Measurements from ENCODE around the gene TNFRSF6B. TPM values are rescaled to one million over a fixed set of nuclear protein-coding genes. Genes with fewer than 3 reads are reported as not detected.

TNFRSF6B gene
- total and polyA plus RNA-seq, 2 donors from 2014 or later, result 2.4 to 64.5 TPM

DNA sequence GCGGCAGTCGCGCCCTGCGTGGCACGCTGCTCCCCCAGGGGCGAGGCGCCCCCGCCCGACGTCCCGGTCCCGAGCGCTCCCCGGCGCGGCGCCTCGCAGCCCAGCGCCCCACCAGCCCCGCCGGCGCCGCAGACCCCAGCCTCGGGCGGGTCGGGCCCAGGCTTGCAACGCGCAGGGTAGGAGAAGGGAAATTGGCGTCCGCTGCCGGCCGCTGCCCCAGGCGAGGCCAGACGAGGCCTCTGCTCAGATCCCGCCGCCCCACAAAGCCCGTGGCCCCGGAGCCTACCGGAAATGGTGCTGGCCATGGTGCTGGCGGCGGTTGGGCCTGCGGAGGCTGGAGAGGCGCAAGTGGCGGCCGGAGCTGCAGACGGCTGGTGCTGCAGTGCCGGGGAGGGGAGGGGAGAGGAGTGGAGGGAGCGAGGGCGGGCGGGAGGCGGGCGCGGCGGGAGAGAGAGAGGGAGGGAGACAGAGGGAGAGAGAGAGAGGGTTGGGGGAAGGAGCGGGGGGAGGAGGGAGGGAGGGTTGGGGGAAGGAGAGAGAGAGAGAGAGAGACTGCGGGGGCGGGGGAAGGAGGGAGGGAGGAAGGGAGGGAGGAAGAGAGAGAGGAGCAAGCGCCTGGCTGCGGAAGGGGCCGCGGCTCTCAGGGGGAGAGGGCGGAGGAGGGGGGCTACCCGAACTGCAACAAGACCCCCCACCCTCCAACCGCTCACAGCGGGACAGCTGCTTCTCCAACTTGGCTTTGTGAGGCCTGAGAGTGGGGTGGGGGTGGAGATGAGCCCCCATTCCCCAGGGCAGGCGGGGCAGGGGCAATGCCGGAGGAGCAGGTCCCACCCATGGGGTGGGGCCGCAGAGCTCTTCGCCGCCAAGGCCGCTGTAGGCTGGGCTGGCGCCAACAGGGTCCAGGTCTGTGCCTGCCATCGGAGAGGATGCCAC is 43.1 kb upstream of the TNFRSF6B start, which contains the start of gene STMN3:
STMN3 (minus strand) TSS at position 384 of the 933 bp plus-strand sequence; CDS start at position 305, 79 bp downstream.
- no peak within 1 kb of the TSS for H3K27ac ChIP-seq (ENCODE audit: low read depth in 2 of 2, low read length in 2 of 2)
- TF ChIP-seq, protein P1, sequence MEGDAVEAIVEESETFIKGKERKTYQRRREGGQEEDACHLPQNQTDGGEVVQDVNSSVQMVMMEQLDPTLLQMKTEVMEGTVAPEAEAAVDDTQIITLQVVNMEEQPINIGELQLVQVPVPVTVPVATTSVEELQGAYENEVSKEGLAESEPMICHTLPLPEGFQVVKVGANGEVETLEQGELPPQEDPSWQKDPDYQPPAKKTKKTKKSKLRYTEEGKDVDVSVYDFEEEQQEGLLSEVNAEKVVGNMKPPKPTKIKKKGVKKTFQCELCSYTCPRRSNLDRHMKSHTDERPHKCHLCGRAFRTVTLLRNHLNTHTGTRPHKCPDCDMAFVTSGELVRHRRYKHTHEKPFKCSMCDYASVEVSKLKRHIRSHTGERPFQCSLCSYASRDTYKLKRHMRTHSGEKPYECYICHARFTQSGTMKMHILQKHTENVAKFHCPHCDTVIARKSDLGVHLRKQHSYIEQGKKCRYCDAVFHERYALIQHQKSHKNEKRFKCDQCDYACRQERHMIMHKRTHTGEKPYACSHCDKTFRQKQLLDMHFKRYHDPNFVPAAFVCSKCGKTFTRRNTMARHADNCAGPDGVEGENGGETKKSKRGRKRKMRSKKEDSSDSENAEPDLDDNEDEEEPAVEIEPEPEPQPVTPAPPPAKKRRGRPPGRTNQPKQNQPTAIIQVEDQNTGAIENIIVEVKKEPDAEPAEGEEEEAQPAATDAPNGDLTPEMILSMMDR (IDR thresholded peaks at IDR 0.05; ENCODE audit: borderline replicate concordance, extremely low read depth, insufficient read depth), result no peak
- DNase-seq (peak; percentile 97 to 98 (median 97)), FAIRE-seq (no peak)
- no peaks in the 10 kb centered on the region for H3K9me3 ChIP-seq (ENCODE audit: control insufficient read depth in 2 of 3, insufficient read depth in 1 of 3, low read length in 3 of 3)
- peaks cover 0 to 23% (median 5%) of the 10 kb centered on the region in 3 donors for H3K4me1 ChIP-seq (ENCODE audit: control insufficient read depth in 2 of 3, insufficient read depth in 2 of 3, low read depth in 1 of 3, low read length in 3 of 3)
- H3K27me3 ChIP-seq (ENCODE audit: control insufficient read depth, insufficient read depth, low read length), result no peaks in the 10 kb centered on the region
- H3K36me3 ChIP-seq (ENCODE audit: control insufficient read depth in 2 of 3, insufficient read depth in 3 of 3, low read length in 3 of 3), result no peaks in the 10 kb centered on the region
- intact Hi-C loops (cut with DNase I), result no loop called here
- peak within 1 kb of the TSS in 1 of 3 donors; percentile 40 for H3K9ac ChIP-seq (ENCODE audit: low read length in 3 of 3)
- peak within 1 kb of the TSS in 2 of 3 donors; percentile 42 to 46 for H3K4me3 ChIP-seq (ENCODE audit: low read length in 3 of 3)

DNA sequence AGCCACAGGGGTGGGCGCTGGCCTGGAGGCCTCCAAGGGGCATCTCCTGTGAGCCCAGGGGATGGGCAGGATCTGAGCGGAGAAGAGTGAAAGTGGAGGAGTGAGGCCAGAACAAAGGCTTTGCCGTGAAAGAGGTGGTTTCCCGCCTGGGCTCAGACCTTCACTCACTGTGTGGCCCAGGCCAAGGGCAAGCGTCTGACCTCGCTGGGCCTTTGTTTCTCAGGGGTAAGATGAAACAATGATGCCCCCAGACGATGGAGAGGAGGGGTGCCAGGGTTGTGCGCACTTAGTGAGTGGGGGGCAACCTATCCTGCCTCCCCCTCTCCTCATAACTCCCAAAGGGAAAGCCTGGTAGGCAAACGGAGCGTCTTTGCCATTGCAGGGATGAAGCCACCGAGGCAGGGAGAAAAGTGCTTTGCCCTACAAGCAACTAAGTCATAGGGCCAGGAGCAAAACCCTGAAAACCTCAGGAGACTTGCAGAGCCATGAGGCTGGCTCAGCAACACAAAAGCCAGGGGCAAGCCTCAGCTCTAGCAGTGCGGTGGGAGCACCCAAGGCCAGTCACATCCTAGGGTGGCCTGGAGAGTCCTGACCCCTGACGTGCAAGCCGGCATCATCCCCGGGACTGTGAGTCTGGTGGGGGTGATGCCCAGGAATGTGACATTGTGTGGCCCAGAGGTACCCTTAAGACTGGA is 42.3 kb upstream of the TNFRSF6B start:
- Histone ChIP-seq H3K9ac (ENCODE audit: low read length in 3 of 3) (no peak overlapping the region), H3K4me3 (ENCODE audit: low read length in 3 of 3) (peak overlapping the region in 1 of 3 donors; percentile 46), H3K9me3 (ENCODE audit: control insufficient read depth in 2 of 3, insufficient read depth in 1 of 3, low read length in 3 of 3) (no peaks in the 10 kb centered on the region), H3K4me1 (ENCODE audit: control insufficient read depth in 2 of 3, insufficient read depth in 2 of 3, low read depth in 1 of 3, low read length in 3 of 3) (peaks cover 0 to 25% (median 5%) of the 10 kb centered on the region in 3 donors), H3K27me3 (ENCODE audit: control insufficient read depth, insufficient read depth, low read length) (no peaks in the 10 kb centered on the region), H3K27ac (ENCODE audit: low read depth in 2 of 2, low read length in 2 of 2) (no peak overlapping the region), H3K36me3 (ENCODE audit: control insufficient read depth in 2 of 3, insufficient read depth in 3 of 3, low read length in 3 of 3) (no peaks in the 10 kb centered on the region)
- TF ChIP-seq, protein P1 (IDR thresholded peaks at IDR 0.05; ENCODE audit: borderline replicate concordance, extremely low read depth, insufficient read depth), result no peak
- intact Hi-C loops (cut with DNase I), result no loop called here
- DNase-seq (peak in 1 of 5 donors; percentile 61), FAIRE-seq (no peak)

DNA sequence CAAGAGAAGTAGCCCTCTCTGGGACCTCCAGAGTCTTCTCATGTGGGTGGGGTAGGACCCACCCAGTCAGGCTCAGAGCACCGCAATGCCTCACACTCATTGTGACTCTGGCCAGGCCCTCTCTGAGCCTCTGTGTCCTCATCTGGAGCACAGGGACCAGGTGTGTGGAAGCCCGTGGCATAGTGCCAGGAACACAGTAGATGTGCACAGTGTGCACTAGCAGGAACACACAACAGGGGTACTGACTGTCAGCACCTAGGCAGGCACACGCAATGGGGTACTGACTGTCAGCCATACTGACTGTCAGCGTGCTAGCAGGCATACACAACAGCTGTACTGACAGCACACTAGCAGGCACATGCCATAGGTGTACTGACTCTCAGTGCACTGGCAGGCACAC is 41.2 kb upstream of the TNFRSF6B start:
- intact Hi-C loops (cut with DNase I), result no loop called here
- no peak for FAIRE-seq
- TF ChIP-seq, protein P1 (IDR thresholded peaks at IDR 0.05; ENCODE audit: borderline replicate concordance, extremely low read depth, insufficient read depth), result no peak
- Histone ChIP-seq H3K36me3 (ENCODE audit: control insufficient read depth in 2 of 3, insufficient read depth in 3 of 3, low read length in 3 of 3) (no peaks in the 10 kb centered on the region), H3K4me3 (ENCODE audit: low read length in 3 of 3) (no peak overlapping the region), H3K9ac (ENCODE audit: low read length in 3 of 3) (no peak overlapping the region), H3K27me3 (ENCODE audit: control insufficient read depth, insufficient read depth, low read length) (no peaks in the 10 kb centered on the region), H3K4me1 (ENCODE audit: control insufficient read depth in 2 of 3, insufficient read depth in 2 of 3, low read depth in 1 of 3, low read length in 3 of 3) (peaks cover 0 to 29% (median 5%) of the 10 kb centered on the region in 3 donors), H3K27ac (ENCODE audit: low read depth in 2 of 2, low read length in 2 of 2) (no peak overlapping the region), H3K9me3 (ENCODE audit: control insufficient read depth in 2 of 3, insufficient read depth in 1 of 3, low read length in 3 of 3) (no peaks in the 10 kb centered on the region)
- DNase-seq, result no peak
